NCI-H82 treated with DMSO at 0.1 percent for 48 hours (cell line): ENCODE data around the gene BORCS5.
"Not testable (repeated sequence)": the region's sequence is repeated elsewhere in the genome, so short reads cannot be mapped to it uniquely, and the experiment has no call there.

Experiments used
- DNase-seq: peaks from one replicate; lab custom pipeline; 2025; ENCODE audit not compliant: unreplicated experiment; lab: John Stamatoyannopoulos, UW

BORCS5 gene

GRCh38 chr12:12351468-12352185 lies 5.3 kb upstream of the BORCS5 start:
- not testable (repeated sequence) for DNase-seq

- no peak for DNase-seq
These were observed 3.6 kb upstream of the BORCS5 start for GRCh38 chr12:12353276-12353675.

DNA sequence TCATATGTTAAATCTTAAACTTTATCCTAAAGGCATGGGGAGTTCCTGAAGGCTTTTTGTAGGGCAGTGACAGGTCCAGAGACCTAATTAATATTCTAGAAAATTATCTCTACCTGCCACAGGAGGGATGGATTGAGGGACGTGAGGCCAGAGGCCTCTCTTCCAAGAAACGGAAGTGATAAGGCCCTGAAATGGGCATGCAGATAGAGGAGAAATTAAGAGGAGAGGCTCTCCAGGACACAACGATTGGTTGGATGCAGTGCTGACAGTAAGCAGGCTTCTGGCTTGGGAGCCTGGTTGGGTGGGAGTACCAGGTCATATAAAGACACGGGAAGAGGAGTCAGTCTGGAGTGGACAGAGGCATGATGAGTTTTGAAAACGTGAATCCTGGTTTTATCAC lies 3.1 kb upstream of the BORCS5 start:
- DNase-seq: no peak

DNA sequence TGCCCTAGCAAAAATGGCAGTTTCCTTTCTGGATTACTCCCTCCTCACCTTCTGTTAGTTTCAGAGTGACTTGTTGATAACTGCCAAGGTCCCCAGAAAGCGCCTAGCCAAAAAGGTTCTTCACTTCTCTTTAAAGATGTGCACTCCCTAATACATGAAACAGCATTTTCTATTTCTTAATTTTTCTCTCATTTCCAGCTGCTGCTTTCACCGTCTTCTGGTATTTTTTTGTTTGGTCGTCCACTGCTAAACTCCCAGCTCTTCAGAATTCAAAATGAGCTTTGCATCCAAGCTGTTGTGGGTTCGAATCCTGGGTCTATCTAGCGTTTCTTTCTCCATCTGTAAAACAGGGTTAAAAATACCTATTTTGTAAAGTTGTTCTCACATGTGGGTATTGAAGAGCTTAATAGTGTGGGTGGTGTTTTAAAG lies 397 bp upstream of the BORCS5 start:
- no peak for DNase-seq

DNA sequence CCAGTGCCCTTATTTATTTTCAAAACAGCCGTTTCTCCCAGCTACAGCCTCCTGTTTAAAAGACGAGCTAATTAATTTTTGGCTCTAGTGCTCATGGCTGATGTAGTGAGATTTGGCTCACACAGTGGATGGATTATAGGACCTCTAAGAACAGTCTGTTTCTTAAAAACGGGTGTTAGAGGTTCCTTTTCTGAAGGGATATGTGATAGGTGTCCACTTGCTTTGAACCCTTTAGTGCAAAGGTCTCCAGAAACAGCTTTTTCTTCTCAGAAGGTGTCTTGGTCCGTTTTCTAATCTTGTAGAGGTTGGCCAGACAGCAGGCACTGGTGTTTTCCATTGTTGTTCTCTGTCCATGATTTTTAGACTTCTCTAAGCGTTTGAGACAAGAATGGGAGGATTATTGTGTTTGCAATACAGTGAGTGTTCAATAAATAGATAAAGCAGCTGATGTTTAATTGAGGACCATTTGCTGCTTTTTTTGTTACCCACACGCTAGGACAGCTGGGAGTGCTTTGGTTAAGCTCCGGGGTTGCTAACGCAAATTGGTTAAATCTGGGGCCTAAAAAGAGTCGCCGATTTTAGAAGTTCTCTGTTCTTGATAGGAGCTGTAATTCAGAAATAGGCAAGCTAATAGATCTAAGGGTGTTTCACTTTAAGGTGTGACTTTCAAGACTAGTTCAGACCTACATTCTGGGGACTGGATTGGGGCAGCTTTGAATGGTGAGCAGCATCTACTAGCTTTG lies 1.0 kb downstream of the BORCS5 start:
- peak; percentile 50 for DNase-seq

DNA sequence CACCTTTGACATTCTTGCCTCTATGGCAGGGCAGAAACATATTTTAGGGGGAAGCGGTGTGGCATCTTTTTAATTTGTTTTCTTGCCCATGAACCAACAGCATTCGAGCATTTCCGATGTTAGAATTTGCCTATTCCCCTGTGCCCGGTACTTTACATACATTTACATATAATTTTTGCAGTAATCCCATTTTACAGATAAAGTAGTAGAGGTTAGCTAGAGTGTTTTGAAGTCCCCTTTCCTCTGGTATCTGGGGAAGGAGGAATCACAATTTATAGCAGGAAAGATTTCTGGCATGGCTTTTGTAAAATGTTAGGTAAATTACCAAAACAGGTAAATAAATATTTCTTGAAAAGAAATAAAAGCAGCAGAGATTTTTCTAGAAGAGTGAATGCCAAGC lies 1.6 kb downstream of the BORCS5 start:
- no peak for DNase-seq

GRCh38 chr12:12364787-12365445 lies 8.0 kb downstream of the BORCS5 start:
- no peak for DNase-seq

DNA sequence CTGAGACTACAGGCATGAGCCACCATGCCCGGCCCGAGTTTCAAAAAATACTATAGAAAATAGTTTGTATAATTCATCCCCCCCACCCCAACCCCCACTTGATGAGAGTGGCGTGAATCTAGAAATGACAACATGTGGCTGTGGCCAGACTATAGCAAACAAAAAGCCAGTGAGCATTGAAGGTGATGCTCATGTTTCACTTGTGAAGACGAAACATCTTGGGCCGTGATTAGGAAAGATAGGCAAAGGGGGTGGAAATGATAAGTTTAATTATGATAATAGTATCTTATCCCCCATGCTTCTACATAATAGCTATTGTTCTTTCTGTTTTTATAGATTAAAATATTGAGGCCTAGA lies 8.5 kb downstream of the BORCS5 start:
- DNase-seq: no peak

- DNase-seq: no peak
These were observed 9.1 kb downstream of the BORCS5 start for GRCh38 chr12:12365931-12366431.

DNA sequence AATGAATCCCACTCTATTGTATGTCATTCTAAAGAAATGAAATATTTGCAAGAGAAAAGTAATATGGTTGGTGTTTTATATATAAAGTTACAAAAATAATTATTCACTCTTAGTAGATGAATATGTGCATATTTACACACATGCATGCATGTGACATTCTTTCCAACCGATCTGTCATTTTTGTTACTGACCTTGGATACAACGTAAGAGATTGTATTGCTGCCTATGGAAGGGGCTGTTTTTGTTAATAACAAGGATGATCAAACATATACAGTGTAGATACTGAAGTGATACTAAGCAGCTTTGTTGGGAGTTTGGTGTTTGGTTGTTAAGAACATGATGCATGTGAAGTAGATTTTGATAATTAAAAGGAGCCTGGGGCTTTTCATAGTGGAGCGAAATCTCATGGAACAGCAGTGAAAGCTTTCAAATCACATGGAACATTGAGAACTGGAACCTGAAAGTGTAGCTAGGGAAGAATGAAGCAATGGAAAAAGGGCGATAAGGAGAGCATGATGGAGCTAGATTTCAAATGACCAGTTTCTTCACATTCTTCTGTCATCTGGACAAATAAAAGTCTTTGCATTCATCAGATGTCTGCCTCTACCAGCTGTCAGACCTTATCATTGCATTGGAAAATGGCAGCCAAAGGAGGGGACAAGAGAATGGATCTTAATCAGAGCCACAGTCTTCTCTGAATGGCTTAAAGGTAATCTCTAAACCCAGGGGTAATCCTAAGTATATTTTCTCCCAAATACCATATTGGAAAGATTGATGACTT lies 10.0 kb downstream of the BORCS5 start:
- peak; percentile 7 for DNase-seq

DNA sequence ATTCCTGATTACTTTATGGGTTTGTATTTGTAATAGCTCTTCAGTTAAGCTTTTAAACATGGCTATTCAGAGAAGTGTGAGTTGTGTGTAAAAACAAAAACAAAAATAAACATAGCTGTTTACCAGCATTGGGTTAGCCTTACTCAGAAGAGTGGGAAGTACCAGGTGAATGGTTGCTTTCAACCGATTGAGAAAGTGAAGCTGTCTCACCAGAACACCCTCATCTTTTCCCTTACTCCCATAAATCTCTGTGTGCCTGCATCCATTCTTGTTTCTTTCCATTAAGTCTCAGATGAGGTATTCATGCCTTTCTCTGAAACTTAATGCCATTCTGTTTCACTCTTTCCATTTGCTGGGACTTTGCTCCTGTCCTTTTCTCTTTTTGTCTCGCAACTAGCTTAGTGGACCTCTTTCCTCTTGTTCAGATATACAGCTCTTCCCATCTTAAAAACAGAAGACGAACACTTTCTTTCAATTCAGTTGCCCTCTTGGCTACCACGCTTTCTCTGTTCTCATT lies 10.7 kb downstream of the BORCS5 start:
- no peak for DNase-seq

- no peak for DNase-seq
These were observed 16.3 kb downstream of the BORCS5 start for GRCh38 chr12:12372946-12373722.

GRCh38 chr12:12376646-12377448 lies 20.0 kb downstream of the BORCS5 start:
- DNase-seq: peak; percentile 44

GRCh38 chr12:12378616-12379015 lies 21.7 kb downstream of the BORCS5 start:
- no peak for DNase-seq

GRCh38 chr12:12379831-12380730 lies 23.2 kb downstream of the BORCS5 start:
- DNase-seq: no peak

- no peak for DNase-seq
These were observed 24.2 kb downstream of the BORCS5 start for GRCh38 chr12:12380949-12381593.

GRCh38 chr12:12381982-12382381 lies 25.1 kb downstream of the BORCS5 start:
- no peak for DNase-seq
